ENCODE measurements around the gene CGB5.

DNA sequence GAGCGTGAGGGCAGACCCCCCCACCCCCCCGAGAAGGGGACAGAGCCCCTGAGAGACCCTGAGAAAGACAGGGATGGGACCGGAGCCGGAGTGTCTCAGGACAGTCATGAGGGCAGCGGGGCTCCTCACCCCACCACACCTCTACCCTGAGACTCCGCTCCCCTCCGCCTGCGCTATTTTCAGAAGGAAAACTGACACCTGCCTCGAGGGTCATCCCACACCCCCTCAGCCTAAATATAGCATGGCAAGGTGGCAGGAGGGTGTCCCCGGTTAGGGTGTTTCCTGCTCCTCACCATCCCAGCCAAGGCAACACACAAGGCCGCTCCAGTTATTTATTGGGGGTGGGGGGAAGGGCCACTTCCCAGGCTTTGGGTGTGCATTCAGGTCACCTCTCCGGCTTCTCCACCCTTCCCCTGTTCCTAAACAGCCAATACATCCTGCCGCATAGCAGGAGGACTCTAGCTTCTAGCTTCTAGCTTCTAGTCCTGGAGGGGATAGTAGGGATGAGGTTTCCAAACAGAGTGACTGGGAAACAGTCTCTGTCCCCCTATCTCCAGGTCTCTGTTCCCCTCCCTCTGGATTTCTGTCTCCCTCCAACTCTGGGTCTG is 22.4 kb downstream of the CGB5 start:
- TF ChIP-seq BHLHE40 (IDR thresholded peaks at IDR 0.05; ENCODE audit: borderline replicate concordance) (no peak), SUZ12 (IDR thresholded peaks at IDR 0.05) (no peak), TARDBP (IDR thresholded peaks at IDR 0.05) (no peak), FOXM1 (IDR thresholded peaks at IDR 0.05; ENCODE audit: borderline replicate concordance) (no peak), SP1 (IDR thresholded peaks at IDR 0.05) (no peak), LEF1 (IDR thresholded peaks at IDR 0.05; ENCODE audit: borderline replicate concordance) (no peak), ARNT (IDR thresholded peaks at IDR 0.05) (no peak), HDGF (IDR thresholded peaks at IDR 0.05; ENCODE audit: borderline replicate concordance) (no peak), NFRKB (IDR thresholded peaks at IDR 0.05) (no peak), ZNF384 (IDR thresholded peaks at IDR 0.05) (no peak), L3MBTL2 (conservative IDR thresholded peaks at IDR 0.05) (no peak), FOXA1 (IDR thresholded peaks at IDR 0.05) (no peak), CTBP1 (IDR thresholded peaks at IDR 0.05; ENCODE audit: borderline replicate concordance) (no peak), FOXK2 (IDR thresholded peaks at IDR 0.05) (no peak)

Measured in HEK293T (cell line).